HepG2 (cell line): ENCODE results near the gene KIAA2012. TPM values are rescaled to one million over a fixed set of nuclear protein-coding genes. Genes with fewer than 3 reads are reported as not detected.

Source experiments
- ARNTL ChIP-seq: sonication (generic); formaldehyde crosslinking; IDR thresholded peaks from 2 replicates; pipeline ENCODE4 v1.4.0; 2020; ENCODE audit warnings: mild to moderate bottlenecking, missing genetic modification reagents
- ATRX ChIP-seq: sonication (generic); formaldehyde crosslinking; IDR thresholded peaks from 2 replicates; pipeline ENCODE4 v1.4.0; 2020; ENCODE audit warnings: missing genetic modification reagents, borderline replicate concordance
- GATA4 ChIP-seq: sonication (generic); IDR thresholded peaks from 2 replicates; pipeline ENCODE4 v1.6.1; 2016; ENCODE audit warnings: antibody characterized with exemption, low read depth, borderline replicate concordance
- HMG20A ChIP-seq: IDR thresholded peaks from 2 replicates; pipeline ENCODE4 v1.6.1; 2016; ENCODE audit warnings: borderline replicate concordance
- HOXD1 ChIP-seq: sonication (generic); formaldehyde crosslinking; IDR thresholded peaks from 2 replicates; pipeline ENCODE4 v1.5.0; 2020; ENCODE audit warnings: missing genetic modification reagents
- KAT8 ChIP-seq: IDR thresholded peaks from 2 replicates; pipeline ENCODE4 v1.6.1; 2016; ENCODE audit warnings: missing genetic modification reagents, missing compliant biosample characterization
- MATR3 ChIP-seq: sonication (generic); formaldehyde crosslinking; IDR thresholded peaks from 2 replicates; pipeline ENCODE4 v1.4.0; 2020; ENCODE audit warnings: missing genetic modification reagents
- NFYB ChIP-seq: sonication (generic); formaldehyde crosslinking; IDR thresholded peaks from 2 replicates; pipeline ENCODE4 v1.4.0; 2020; ENCODE audit warnings: missing genetic modification reagents
- PAX8 ChIP-seq: sonication (generic); formaldehyde crosslinking; IDR thresholded peaks from 2 replicates; pipeline ENCODE4 v1.8.0; 2022; ENCODE audit warnings: mild to moderate bottlenecking, missing genetic modification reagents, borderline replicate concordance
- SP140L ChIP-seq: sonication (generic); formaldehyde crosslinking; IDR thresholded peaks from 2 replicates; pipeline ENCODE4 v1.4.0; 2020; ENCODE audit warnings: missing genetic modification reagents, borderline replicate concordance
- SRSF4 ChIP-seq: fragments of 200-400 bp; formaldehyde crosslinking; IDR thresholded peaks from one replicate; pipeline ENCODE4 v1.6.1; 2018; ENCODE audit warnings: mild to moderate bottlenecking, low read depth, low read length, moderate library complexity; ENCODE audit not compliant: poor library complexity, severe bottlenecking
- TOE1 ChIP-seq: sonication (generic); formaldehyde crosslinking; IDR thresholded peaks from 2 replicates; pipeline ENCODE4 v1.4.0; 2020; ENCODE audit warnings: mild to moderate bottlenecking, missing genetic modification reagents
- ZFP62 ChIP-seq: sonication (generic); formaldehyde crosslinking; IDR thresholded peaks from 2 replicates; pipeline ENCODE4 v1.4.0; 2020; ENCODE audit warnings: missing genetic modification reagents
- ZNF703 ChIP-seq: sonication (generic); formaldehyde crosslinking; IDR thresholded peaks from 2 replicates; pipeline ENCODE4 v1.5.1; 2020; ENCODE audit warnings: missing genetic modification reagents, mild to moderate bottlenecking, moderate library complexity, borderline replicate concordance
- ZNF775 ChIP-seq: sonication (generic); formaldehyde crosslinking; IDR thresholded peaks from 2 replicates; pipeline ENCODE4 v1.4.0; 2020; ENCODE audit warnings: missing genetic modification reagents, mild to moderate bottlenecking, moderate library complexity, borderline replicate concordance
- polyA plus RNA-seq, 8 experiments: library from polyadenylated mRNA; depleted of rRNA in 3 of 8; stranded (reverse) in 7 of 8; unstranded in 1 of 8; fragments of >200 nt; fragmentation: Illumina TruSeq in 4 of 8; extraction: Trizol in 4 of 8; gene quantifications; 2 replicates each; pipeline versions ENCODE4 v1.2.1 to v1.2.3, GENCODE V29; 2011 to 2016; ENCODE audit warnings: low read depth in 4 of 8, missing spikeins in 1 of 8, mixed read lengths in 1 of 8; ENCODE audit not compliant: insufficient read depth in 1 of 8
- total RNA-seq, 5 experiments: library from RNA; depleted of rRNA; stranded (reverse); fragments of >200 nt; fragmentation: Illumina TruSeq; extraction: Trizol; gene quantifications; 2 replicates each; pipeline ENCODE4 v1.2.3, GENCODE V29; 2016; ENCODE audit warnings: low read depth in 1 of 5
- TF ChIP-seq, protein P1 (sequence below): sonication (generic); formaldehyde crosslinking; IDR thresholded peaks from 2 replicates; pipeline ENCODE4 v1.5.1; 2020; ENCODE audit warnings: mild to moderate bottlenecking, moderate library complexity, missing genetic modification reagents
- TF ChIP-seq, protein P2 (sequence below): sonication (generic); formaldehyde crosslinking; IDR thresholded peaks from 2 replicates; pipeline ENCODE4 v1.4.0; 2020; ENCODE audit warnings: mild to moderate bottlenecking, missing genetic modification reagents
- TF ChIP-seq, protein P3 (sequence below): sonication (generic); formaldehyde crosslinking; IDR thresholded peaks from 2 replicates; pipeline ENCODE4 v1.4.0; 2020; ENCODE audit warnings: missing genetic modification reagents, low read depth, mild to moderate bottlenecking, borderline replicate concordance
- TF ChIP-seq, protein P4 (sequence below): sonication (generic); formaldehyde crosslinking; IDR thresholded peaks from 2 replicates; pipeline ENCODE4 v1.5.0; 2020; ENCODE audit warnings: mild to moderate bottlenecking, missing genetic modification reagents, borderline replicate concordance
- TF ChIP-seq, protein P5 (sequence below): sonication (generic); formaldehyde crosslinking; IDR thresholded peaks from 2 replicates; pipeline ENCODE4 v1.5.0; 2020; ENCODE audit warnings: mild to moderate bottlenecking, missing genetic modification reagents

Gene KIAA2012
- total and polyA plus RNA-seq, 2 of the 13 experiments (the other 11 are each of a cell fraction or from before 2014, with no cell fraction given), result not detected

DNA sequence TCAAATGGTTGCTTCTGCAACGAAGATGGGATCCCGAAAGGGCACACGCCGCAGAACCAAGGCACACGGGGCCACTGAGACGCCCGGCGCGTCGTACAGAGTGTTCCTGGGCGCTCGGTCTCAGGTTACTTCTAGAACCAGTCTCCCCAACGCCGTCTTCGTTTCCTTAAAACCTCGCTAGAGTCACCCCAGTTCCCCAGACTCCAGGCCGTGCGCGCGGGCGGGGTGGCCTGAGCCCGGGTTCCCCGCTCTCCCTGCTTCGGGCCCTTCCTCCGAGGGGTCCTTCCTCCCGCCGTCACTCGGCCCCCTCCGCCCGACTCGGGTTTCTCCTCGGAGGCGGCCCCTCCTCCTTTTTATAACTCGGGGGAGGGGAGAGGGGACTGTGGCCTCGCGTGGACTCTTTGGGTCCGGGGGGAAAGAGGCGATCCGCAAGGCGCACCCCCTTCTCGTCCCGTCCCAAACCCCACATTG lies 40.2 kb upstream of the KIAA2012 start (continued):
- TF ChIP-seq, protein P1, sequence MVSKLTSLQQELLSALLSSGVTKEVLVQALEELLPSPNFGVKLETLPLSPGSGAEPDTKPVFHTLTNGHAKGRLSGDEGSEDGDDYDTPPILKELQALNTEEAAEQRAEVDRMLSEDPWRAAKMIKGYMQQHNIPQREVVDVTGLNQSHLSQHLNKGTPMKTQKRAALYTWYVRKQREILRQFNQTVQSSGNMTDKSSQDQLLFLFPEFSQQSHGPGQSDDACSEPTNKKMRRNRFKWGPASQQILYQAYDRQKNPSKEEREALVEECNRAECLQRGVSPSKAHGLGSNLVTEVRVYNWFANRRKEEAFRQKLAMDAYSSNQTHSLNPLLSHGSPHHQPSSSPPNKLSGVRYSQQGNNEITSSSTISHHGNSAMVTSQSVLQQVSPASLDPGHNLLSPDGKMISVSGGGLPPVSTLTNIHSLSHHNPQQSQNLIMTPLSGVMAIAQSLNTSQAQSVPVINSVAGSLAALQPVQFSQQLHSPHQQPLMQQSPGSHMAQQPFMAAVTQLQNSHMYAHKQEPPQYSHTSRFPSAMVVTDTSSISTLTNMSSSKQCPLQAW (CRISPR knock-in tag), result no peak
- TF ChIP-seq, protein P2, sequence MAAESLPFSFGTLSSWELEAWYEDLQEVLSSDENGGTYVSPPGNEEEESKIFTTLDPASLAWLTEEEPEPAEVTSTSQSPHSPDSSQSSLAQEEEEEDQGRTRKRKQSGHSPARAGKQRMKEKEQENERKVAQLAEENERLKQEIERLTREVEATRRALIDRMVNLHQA (CRISPR knock-in tag), result no peak
- TF ChIP-seq, protein P3, sequence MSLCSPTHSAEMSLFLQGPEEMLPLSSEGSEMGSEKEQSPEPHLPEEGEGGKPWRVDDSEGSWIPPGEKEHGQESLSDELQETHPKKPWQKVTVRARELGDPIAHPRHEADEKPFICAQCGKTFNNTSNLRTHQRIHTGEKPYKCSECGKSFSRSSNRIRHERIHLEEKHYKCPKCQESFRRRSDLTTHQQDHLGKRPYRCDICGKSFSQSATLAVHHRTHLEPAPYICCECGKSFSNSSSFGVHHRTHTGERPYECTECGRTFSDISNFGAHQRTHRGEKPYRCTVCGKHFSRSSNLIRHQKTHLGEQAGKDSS (CRISPR knock-in tag), result no peak
- TF ChIP-seq ATRX (CRISPR knock-in tag), result no peak
- TF ChIP-seq, protein P4, sequence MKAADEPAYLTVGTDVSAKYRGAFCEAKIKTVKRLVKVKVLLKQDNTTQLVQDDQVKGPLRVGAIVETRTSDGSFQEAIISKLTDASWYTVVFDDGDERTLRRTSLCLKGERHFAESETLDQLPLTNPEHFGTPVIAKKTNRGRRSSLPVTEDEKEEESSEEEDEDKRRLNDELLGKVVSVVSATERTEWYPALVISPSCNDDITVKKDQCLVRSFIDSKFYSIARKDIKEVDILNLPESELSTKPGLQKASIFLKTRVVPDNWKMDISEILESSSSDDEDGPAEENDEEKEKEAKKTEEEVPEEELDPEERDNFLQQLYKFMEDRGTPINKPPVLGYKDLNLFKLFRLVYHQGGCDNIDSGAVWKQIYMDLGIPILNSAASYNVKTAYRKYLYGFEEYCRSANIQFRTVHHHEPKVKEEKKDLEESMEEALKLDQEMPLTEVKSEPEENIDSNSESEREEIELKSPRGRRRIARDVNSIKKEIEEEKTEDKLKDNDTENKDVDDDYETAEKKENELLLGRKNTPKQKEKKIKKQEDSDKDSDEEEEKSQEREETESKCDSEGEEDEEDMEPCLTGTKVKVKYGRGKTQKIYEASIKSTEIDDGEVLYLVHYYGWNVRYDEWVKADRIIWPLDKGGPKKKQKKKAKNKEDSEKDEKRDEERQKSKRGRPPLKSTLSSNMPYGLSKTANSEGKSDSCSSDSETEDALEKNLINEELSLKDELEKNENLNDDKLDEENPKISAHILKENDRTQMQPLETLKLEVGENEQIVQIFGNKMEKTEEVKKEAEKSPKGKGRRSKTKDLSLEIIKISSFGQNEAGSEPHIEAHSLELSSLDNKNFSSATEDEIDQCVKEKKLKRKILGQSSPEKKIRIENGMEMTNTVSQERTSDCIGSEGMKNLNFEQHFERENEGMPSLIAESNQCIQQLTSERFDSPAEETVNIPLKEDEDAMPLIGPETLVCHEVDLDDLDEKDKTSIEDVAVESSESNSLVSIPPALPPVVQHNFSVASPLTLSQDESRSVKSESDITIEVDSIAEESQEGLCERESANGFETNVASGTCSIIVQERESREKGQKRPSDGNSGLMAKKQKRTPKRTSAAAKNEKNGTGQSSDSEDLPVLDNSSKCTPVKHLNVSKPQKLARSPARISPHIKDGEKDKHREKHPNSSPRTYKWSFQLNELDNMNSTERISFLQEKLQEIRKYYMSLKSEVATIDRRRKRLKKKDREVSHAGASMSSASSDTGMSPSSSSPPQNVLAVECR, result no peak
- TF ChIP-seq PAX8, result no peak
- no peak for TF ChIP-seq ZNF775 (CRISPR knock-in tag)
- TF ChIP-seq MATR3, result no peak
- no peak for TF ChIP-seq SRSF4
- TF ChIP-seq TOE1 (CRISPR knock-in tag), result no peak
- TF ChIP-seq, protein P5, sequence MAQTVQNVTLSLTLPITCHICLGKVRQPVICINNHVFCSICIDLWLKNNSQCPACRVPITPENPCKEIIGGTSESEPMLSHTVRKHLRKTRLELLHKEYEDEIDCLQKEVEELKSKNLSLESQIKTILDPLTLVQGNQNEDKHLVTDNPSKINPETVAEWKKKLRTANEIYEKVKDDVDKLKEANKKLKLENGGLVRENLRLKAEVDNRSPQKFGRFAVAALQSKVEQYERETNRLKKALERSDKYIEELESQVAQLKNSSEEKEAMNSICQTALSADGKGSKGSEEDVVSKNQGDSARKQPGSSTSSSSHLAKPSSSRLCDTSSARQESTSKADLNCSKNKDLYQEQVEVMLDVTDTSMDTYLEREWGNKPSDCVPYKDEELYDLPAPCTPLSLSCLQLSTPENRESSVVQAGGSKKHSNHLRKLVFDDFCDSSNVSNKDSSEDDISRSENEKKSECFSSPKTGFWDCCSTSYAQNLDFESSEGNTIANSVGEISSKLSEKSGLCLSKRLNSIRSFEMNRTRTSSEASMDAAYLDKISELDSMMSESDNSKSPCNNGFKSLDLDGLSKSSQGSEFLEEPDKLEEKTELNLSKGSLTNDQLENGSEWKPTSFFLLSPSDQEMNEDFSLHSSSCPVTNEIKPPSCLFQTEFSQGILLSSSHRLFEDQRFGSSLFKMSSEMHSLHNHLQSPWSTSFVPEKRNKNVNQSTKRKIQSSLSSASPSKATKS (CRISPR knock-in tag), result no peak
- TF ChIP-seq KAT8 (CRISPR knock-in tag), result no peak
- TF ChIP-seq HOXD1 (CRISPR knock-in tag), result no peak
- TF ChIP-seq HMG20A, result no peak
- TF ChIP-seq ZNF703 (CRISPR knock-in tag), result no peak
- no peak for TF ChIP-seq ZFP62
- no peak for TF ChIP-seq GATA4
- TF ChIP-seq SP140L (CRISPR knock-in tag), result no peak
- no peak for TF ChIP-seq ARNTL (CRISPR knock-in tag)
- TF ChIP-seq NFYB (CRISPR knock-in tag), result no peak
